GM21723 (cell line): Measurements from ENCODE around the gene TRPV4.
A peak's percentile ranks its signal among the peaks of the same experiment; 100 is the strongest.
"Not testable (repeated sequence)": the region's sequence is repeated elsewhere in the genome, so short reads cannot be mapped to it uniquely, and the experiment has no call there.

Experiments
- ATAC-seq: cut with Tn5 transposase; IDR thresholded peaks from one replicate; pipeline ENCODE4 v1.9.1; 2021; ENCODE audit warnings: mild to moderate bottlenecking, moderate library complexity; ENCODE audit not compliant: unreplicated experiment

The TRPV4 gene

DNA sequence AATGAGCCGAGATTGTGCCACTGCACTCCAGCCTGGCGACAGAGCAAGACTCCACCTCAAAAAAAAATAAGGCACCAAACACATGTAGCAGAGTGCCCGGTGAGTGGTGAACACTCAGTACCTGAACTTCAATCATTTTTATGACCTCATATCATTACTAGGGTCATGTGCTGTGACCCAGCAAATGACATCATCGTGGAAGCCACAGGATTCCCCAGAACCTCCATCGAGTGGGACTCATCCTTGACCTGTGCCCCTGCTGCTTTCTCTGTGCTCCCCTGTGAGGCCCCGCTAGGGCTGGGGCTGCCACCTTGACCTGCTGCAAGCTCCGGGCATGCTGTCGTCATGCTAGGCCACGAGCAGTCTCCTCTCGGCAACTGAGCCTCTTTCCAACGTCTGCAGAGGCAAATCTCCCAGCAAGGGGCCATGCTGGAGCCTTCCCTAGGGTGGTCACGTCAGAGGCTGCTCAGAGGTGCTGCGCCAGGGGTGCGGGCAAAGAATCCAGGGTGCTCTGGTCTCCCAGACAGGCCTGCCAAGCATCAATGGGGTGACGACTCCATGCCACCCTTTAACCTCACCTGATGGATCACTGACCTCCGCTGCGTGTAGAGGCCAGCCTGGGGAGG, 28.6 kb upstream of the TRPV4 start:
- ATAC-seq: no peak

DNA sequence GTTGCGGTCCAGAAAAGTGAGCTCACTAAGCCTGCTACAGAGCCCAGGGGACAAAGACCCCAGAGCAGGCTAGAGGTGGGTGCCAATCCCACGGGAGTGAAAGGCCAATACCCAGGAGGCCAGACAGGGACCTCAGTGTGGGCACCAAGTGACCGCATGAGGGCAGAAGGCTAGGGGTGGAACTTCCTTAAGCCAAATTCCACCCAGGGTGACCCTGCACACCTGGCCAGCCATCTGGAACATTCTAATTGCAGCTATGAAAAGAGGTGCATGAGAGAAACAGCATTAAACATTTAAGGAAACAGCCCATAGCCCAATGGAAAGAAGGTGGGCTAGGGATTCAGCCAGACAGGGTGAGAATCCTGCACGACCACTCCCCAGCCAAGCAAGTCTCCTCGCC, 27.8 kb upstream of the TRPV4 start:
- ATAC-seq: no peak

DNA sequence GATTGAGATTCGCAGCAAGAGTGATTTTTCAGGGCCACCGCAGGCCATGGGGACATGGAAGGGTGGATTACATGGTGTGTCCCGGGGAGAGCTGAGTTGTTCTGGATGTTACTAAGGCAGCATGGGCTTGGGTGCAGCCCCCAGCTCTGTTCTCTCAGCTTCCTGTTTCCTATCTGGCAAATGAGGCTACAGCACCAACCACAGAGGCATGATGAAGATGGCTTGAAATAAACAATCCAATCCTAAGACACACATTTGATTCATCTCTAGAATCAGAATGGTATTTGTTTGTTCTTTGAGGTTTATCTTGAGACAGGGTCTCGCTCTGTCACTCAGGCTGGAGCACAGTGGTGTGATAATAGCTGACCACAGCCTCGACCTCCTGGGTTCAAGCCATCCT, 25.6 kb upstream of the TRPV4 start:
- no peak for ATAC-seq

DNA sequence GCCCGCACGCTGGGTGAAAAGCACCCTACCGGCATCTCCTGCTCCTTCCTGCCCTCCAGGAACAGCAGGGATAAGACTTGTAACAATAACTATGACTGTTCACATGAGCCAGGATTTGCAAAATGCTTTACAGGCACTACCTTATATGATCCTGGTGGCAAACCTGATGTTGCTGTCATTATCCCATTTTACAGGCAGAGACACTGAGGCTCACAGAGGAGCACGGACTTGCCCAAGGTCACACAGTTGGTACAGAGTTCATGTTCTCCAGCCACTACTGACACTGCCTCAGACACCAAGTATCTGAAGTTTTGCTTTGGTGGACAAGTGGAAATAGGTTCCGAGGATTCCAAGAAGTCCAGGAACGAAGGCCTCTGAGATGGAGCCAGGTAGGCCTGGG, 24.5 kb upstream of the TRPV4 start:
- no peak for ATAC-seq

DNA sequence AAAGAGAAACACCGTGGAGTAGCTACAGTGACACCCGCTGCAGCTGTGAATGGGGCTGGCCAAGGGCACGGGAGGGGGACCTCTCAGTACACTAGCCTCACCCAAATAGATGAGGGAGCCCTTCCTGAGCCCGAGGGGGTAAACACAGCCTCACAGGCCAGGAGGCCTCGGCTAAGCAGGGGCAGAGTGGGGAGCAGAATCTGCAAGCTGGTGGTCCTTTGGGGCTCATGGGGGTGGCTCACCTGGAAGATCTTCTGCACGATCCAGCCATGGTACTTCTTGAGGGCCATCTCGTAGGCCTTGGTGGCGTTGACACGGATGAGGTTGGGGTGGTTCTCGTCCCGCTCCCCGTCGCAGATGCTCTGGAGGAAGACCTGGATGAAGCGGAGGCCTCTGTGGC, 22.2 kb upstream of the TRPV4 start:
- no peak for ATAC-seq

DNA sequence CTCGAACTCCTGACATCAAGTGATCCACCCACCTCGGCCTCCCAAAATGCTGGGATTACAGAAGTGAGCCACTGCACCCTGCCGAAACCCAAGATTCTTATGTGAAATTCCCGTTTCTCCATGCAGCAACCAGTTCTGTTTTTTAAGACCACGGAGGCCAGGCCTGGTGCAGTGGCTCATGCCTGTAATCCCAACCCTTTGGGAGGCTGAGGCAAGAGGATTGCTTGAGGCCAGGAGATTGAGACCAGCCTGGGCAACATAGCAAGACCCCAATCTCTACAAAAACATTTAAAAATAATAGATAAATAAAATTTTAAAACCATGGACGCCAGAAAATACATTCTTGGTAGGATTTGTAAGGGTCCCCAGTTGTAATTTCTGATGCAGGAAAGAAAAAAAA, 17.3 kb upstream of the TRPV4 start:
- not testable (repeated sequence) for ATAC-seq

DNA sequence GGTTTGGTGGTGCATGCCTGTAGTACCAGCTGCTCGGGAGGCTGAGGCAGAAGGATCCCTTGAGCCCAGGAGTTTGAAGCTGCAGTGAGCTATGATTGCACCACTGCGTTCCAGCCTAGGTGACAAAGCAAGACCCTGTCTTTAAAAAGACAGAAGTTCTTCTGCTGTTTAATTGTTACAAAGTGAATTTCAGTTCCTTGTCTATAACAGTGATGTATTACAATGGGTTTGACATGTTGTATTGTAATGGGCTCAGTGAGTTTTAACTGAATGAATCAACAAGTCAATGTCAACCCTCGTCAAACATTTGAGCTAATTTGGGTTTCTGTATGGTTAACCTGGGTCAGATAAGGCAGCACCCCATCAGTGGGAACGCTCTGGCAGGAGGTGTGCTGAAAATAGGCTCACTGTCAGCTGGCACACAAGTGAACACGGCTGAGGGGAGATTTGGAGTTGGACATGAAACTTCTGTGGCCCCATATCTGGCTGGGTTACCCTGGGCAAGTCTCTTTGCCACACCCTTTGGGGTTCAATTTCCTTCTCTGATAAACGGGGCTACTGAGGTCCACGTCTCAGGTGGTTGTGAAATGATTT, 14.0 kb upstream of the TRPV4 start:
- ATAC-seq: no peak

DNA sequence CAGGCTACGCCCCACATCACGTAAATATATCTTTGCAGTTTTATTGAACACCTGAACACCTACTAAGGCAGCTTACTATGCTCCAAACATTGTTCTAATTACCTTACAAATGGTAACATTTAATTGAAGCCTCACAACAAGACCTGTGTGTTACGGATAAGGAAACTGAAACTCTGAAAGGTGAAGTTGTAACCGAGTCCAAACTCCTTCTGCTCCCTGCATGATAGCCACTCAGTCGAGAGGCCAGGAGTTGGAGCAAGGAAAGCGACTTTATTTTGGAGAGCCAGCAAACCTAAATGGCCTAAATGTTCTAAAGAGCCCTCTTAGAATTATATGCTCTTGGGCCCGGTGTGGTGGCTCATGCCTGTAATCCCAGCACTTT, 12.6 kb upstream of the TRPV4 start:
- ATAC-seq: no peak

DNA sequence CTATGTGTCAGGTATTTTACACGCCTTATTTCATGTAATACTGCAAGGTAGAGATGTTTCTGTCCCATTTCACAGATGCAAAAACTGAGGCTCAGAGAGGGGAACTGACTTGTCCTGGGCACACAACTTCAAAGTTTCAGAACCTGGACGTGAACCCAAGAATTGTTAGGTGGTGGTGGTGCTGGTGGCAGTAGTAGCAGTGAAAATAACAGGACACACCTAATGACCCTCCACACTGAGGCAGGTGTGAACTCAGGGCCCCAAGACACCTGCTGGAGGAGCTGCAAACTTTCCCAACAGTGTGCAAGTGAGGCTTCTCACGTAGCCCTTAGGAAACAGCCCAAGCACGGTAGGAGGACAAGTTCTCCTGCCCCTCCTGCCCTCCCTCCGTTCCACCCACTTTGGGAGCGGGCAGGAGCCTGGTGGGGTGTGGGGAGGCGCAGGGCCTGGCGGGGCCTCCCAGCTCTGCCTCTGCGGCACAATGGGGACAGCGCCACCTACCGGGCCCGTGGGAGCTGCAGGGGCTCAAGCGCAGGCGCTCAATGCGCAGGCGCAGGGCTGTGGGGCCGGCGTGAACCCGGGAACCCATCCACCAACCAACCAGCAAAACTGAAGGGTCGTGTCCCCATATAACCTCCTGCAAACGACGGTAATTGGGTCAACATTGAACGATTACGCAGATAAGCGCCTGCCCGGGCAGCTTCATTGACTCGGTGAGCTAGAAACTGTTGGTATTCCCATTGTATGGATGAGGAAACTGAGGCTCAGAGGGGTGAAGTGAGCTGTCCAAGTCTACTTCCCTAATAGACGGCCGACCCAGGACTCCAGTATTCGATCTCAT, 12.0 kb upstream of the TRPV4 start:
- peak; percentile 85 for ATAC-seq

DNA sequence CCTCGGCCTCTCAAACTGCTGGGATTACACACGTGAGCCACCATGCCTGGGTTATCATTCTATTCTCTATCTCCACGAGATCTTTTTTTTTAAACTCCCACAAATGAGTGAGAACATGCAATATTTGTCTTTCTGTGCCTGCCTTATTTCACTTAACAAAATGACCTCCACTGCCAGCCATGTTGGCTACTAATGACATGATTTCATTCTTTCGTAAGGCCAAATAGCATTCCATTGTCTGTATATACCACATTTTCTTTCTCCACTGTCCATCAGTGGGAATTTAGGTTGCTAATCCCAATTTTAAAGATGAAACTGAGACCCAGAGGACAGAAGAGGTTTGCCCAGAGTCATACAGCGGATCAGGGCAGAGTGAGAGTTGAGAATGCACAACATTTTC, 10.9 kb upstream of the TRPV4 start:
- no peak for ATAC-seq

DNA sequence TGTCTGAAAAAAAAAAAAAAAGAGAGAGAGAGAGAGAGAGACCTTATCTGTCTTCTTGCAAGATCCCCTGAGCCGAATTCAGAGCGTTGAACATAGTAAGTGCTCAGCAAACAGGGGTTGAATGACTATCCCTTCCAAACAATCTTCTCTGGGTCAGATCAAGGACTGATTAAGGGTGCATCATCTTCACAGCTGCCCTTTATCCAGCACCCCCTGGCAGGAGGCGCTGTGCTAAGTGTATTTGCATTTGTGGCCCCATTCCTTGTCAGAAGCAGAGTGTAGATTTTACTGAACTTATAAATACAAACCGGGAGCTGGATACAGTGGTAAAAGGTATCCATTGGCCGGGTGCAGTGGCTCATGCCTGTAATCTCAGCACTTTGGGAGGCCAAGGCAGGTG, 8.8 kb upstream of the TRPV4 start:
- ATAC-seq: no peak

DNA sequence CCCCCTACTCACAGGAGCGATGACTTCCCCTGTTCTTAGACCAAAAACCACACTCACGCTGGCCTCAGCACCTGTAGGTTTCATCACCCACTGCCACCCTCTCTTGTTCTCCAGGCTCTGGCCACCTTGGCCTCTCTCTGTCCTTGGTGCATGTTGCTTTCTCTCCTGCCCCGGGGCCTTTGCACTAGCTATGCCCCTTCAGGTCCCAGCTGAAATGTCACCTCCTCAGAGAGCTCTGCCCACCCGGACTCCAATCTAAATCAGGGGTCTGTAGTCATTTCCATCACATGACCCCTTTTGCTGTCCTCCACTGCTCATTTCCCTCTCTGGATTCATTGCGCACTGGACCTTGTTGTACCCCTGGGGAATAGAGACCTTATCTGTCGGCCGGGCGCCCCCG, 8.2 kb upstream of the TRPV4 start:
- ATAC-seq: no peak

DNA sequence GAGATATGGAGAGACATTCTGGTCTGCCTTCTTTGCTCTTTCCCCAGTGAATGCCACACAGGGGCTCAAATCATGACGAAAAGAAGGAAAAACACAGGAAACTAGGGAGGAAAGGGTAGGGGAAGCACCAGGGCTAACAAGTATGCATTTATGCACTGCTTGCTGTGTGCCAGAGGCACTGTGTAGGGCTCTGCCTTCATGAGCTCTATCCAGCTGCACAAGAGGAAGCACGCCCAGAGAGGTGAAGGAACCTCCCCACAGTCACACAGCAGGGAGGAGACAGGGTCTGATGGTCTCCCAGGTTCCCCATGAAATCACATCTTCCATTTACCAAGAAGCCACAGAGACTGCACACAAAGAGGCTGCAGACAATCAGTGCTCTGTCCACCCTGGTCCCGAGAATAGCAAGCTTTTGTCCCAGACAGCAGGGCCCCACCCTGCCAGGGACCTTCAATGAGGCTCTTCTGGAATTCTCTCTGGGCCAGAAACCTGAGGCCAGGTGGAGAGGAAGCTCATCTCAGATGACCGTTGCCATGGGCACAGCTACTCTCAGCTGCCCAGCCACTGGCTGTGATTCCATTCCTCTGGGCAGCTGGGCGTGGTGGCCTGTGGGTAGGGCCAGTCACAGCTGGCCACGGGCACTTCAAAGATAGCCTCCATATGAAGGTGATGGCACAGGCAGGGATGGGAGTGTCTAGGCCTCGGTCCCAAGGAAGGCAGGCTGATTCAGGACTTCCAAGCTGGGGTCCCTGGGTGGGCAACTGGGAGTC, 7.3 kb upstream of the TRPV4 start:
- ATAC-seq: no peak

DNA sequence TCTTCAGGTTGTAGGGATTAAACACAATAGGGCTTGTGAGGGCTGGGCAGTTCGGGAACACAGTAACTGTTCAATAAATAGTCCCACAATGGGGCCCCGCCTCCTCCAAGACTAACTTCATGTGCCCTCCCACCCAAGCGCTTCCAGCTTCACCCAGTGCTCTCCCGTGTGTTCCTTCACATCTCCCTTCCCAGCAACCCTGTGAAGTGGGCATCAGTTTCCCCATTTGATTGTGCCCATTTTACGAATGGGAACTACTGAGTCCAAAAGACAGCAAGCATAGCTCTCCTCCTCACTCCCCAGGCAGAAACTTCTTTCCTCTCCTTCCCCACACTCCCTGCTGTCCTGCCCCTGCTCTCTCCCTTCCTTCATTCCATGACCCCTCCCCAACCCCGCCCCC, 6.2 kb upstream of the TRPV4 start:
- no peak for ATAC-seq

DNA sequence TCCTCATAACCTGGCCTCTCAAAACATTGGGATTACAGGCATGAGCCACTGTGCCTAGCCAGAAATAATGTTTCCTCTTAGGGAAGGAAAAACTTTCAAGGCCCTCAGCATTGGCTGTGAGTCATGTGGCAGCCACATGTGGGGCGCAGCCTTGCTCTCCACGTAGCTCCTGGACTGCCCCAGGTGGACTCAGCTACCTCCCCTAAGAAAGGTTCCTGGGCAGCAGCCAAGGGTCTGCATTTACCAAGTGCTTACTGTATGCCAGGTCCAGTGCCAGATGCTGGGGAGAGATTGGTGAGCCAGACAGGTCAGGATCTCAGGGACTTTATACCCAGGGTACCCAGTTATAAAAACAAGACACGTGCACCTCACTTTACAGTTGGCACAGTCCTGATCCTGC, 3.7 kb upstream of the TRPV4 start:
- no peak for ATAC-seq

DNA sequence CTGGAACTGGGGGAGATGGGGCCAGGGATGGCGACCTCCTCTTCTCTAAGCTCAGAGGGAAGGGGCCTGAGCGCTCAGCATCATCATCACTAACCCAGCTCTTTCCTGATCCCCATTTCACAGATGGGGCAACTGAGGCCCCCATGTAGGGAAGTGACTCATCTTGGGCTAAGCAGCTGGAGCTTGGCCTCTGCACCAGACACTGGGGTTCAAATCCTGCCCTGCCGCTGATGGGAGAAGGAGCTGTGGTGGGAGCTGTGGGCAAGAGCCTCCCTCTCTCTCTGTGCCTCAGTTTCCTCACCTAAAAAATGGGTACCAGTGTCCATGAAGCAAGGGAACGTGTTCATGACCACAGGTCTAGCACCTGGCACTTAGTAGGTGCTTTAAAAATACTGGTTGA, 2.6 kb upstream of the TRPV4 start:
- no peak for ATAC-seq

DNA sequence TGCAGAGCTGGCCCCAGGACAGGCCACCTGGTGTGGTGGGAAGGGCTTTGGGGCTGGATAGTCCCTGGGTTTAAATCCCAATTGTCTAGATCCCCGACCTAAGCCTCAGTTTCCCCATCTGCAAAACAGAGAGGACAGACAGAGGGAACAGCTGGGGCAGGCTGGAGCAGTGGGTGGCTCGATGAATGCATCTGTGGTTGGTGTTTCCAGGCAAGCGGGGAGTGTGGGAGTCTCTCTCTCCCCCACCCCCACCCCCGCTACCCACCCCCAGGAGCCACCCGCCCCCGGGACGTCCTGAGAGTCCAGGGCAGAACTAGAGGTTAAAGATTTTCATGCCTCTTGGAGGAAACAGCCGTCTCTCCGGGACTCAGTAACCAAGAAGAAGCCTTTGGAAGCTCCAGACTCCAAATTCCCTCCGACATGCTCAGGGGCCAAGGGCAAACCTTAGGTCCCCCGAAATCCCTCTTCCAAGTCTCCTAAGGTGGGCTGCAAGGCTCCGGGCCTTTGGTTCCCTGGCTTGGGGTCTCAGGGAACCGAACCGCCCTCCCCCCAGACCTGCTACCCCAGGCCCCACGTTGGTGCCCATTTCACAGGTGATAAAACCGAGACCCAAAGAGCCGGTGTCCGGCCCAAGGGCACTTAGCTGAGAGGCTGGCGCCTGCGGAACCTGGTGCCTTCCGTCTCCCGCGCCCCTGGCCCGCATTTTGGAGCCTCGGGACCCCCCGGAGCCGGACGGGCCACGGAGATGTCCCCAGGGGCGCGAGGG, 474 bp downstream of the TRPV4 start:
- no peak for ATAC-seq

DNA sequence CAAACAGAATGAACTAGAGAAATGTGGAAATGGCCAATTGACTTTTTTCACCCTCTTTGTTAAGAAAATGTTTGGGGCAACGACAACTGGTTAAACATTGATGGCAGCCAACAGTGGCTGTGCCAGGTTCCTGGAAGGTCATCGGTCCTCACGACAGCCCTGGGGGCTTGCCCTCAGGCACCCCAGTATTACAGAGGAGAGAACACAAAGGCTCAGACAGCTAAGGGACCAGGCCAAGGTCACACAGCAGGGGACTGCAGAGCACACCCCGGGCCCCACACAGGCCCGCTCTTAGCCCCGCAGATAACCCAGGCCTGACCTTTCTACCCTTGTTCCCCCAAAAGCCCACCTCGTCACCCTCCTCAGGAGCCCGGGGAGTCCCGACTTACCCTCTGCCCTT, 1.3 kb downstream of the TRPV4 start:
- no peak for ATAC-seq

DNA sequence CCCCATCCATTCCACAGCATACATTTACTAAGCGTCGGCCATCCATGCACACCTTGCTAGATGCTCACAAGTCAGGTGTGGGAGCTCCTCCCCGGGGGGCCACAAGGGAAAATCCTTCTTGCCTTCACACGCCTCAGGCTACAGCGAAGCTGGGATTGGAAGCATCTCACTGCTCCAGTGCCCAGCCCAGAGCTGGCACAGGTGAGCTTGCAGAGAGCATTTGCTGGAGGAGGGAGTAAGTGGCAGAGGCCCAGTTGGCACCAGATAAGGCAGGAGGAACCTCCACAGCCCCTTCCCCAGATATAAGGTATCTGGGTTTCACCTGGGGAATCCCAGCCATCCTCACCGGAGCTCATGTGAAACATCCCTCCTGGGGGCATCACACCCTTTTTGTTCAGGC, 1.8 kb downstream of the TRPV4 start:
- no peak for ATAC-seq

DNA sequence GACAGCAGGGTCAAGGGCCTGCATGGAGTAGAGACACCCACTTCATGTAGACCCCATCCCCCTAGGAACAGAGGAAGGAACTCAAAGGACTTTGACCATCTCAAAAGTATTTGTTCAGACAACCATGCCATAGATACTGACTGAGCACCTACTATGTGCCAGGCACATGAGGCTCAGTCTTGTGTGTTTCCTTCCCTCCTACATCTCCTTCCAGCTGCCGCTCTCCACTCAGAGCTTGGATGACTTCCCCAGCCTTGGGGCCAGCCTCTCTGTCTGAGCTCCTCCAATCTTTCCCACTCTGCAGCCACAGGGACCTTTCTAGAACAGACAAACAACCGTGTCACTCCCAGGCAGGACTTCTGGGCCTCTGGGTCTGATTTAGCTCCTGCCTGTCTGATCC, 2.5 kb downstream of the TRPV4 start:
- no peak for ATAC-seq

DNA sequence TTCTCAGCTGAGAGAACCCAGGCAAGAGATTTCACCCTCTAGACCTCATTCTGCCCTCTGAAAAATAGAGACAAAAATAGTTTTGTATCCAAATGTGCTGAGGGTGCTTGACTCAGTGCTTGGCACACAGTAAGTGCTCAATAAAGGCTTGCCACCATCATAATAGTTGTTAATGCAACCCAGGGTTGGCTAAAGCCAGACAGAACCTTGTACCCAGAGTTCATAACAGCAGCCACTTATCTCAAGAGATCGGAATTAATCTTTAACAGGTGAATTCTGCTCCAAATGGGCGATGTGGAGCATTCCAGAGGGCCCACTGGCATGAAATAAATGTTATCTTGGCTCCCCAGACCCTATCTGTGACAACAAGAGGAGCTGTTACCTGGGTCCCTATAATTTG, 2.9 kb downstream of the TRPV4 start:
- ATAC-seq: no peak
